H1 (cell line): Measurements from ENCODE around the gene ELOVL2. TPM values are rescaled to one million over a fixed set of nuclear protein-coding genes. Genes with fewer than 3 reads are reported as not detected.

Source experiments
- CTCF ChIA-PET: fragments of 300-600 bp; sonication (Branson Sonifier 250); formaldehyde crosslinking; loops from one replicate; lab custom pipeline; 2021; ENCODE audit not compliant: partially characterized antibody; lab: Charles Lee
- POLR2A ChIA-PET: fragments of 300-600 bp; sonication (Branson Sonifier 250); formaldehyde crosslinking; loops from one replicate; lab custom pipeline; 2021; ENCODE audit warnings: inconsistent platforms; ENCODE audit not compliant: partially characterized antibody; lab: Charles Lee
- DNase-seq, 2 experiments: peaks; one replicate each; pipeline versions ENCODE4 v3.0.0 to v3.0.0-alpha.2; 2010 to 2022; ENCODE audit warnings: low spot score in 2 of 2, low read depth in 1 of 2, mixed read lengths in 1 of 2
- FAIRE-seq: peaks from 2 replicates; lab custom pipeline; 2011; peaks lifted over from hg19 to GRCh38; lab: Jason Lieb, UNC
- H2AFZ ChIP-seq: 2 replicates; pipeline ENCODE4 v1.8.1; 2012; ENCODE audit warnings: low read length, inconsistent platforms
- H2AK5ac ChIP-seq: 2 replicates; pipeline ENCODE4 v1.6.1; 2013; ENCODE audit warnings: low read depth, low read length
- H2BK120ac ChIP-seq: replicated peaks from 2 replicates; pipeline ENCODE3; 2013; ENCODE audit warnings: low read depth, low read length, inconsistent platforms
- H2BK12ac ChIP-seq: 2 replicates; pipeline ENCODE4 v1.6.1; 2013; ENCODE audit warnings: low read depth, low read length
- H2BK15ac ChIP-seq: 2 replicates; pipeline ENCODE4 v1.6.1; 2013; ENCODE audit warnings: low read length
- H2BK20ac ChIP-seq: 2 replicates; pipeline ENCODE4 v1.6.1; 2013; ENCODE audit warnings: low read length
- H2BK5ac ChIP-seq: 2 replicates; pipeline ENCODE4 v1.6.1; 2013; ENCODE audit warnings: low read depth, low read length
- H3K14ac ChIP-seq: 2 replicates; pipeline ENCODE4 v1.6.1; 2013; ENCODE audit warnings: inconsistent platforms; ENCODE audit not compliant: insufficient read length
- H3K18ac ChIP-seq: 2 replicates; pipeline ENCODE4 v1.6.1; 2013; ENCODE audit warnings: low read length; ENCODE audit errors: extremely low read depth
- H3K23ac ChIP-seq: 2 replicates; pipeline ENCODE4 v1.6.1; 2013; ENCODE audit warnings: inconsistent platforms; ENCODE audit not compliant: insufficient read length
- H3K23me2 ChIP-seq: 2 replicates; pipeline ENCODE4 v1.6.1; 2013; ENCODE audit warnings: low read depth, low read length
- H3K27ac ChIP-seq: 2 replicates; pipeline ENCODE4 v1.6.1; 2011; ENCODE audit warnings: low read depth, low read length, inconsistent platforms
- H3K27me3 ChIP-seq, 4 experiments: replicated peaks in 1 of 4; 1 replicate in 1 of 4; 2 replicates in 3 of 4; pipeline versions ENCODE4 v1.6.1 to v1.8.1; 2011 to 2013; ENCODE audit warnings: low read length in 3 of 4, mild to moderate bottlenecking in 3 of 4, inconsistent platforms in 2 of 4, mixed read lengths in 2 of 4, moderate library complexity in 1 of 4; ENCODE audit not compliant: control insufficient read depth in 3 of 4, insufficient read depth in 3 of 4; ENCODE audit errors: extremely low read depth in 1 of 4
- H3K36me3 ChIP-seq, 4 experiments: 2 replicates each; pipeline versions ENCODE4 v1.6.1 to v1.8.1; 2011 to 2013; ENCODE audit warnings: mild to moderate bottlenecking in 4 of 4, low read length in 3 of 4, moderate library complexity in 2 of 4, control low read depth in 1 of 4, inconsistent platforms in 1 of 4; ENCODE audit not compliant: insufficient read depth in 4 of 4, control insufficient read depth in 2 of 4
- H3K4ac ChIP-seq: replicated peaks from 2 replicates; pipeline ENCODE3; 2013; ENCODE audit warnings: low read length, low read depth, mixed read lengths, inconsistent platforms; ENCODE audit not compliant: insufficient read length
- H3K4me1 ChIP-seq, 4 experiments: replicated peaks in 1 of 4; 1 replicate in 1 of 4; 2 replicates in 3 of 4; pipeline versions ENCODE4 v1.6.1 to v1.8.1; 2011 to 2013; ENCODE audit warnings: low read length in 3 of 4, inconsistent platforms in 2 of 4, mixed read lengths in 1 of 4; ENCODE audit not compliant: insufficient read depth in 4 of 4, control insufficient read depth in 3 of 4
- H3K4me2 ChIP-seq, 2 experiments: 2 replicates each; pipeline versions ENCODE4 v1.6.1 to v1.8.1; 2011 to 2013; ENCODE audit warnings: low read depth in 2 of 2, low read length in 2 of 2, control low read depth in 1 of 2, inconsistent platforms in 1 of 2, mild to moderate bottlenecking in 1 of 2; ENCODE audit not compliant: insufficient read depth in 1 of 2
- H3K4me3 ChIP-seq, 4 experiments: fragments of 200-600, 300-600 bp in 1 of 4; sonication (generic), shearing (Covaris generic), sonication (Bioruptor Twin) in 1 of 4; 2 replicates each; pipeline versions ENCODE4 v1.5.1 to v1.8.1; 2011 to 2016; ENCODE audit warnings: low read length in 4 of 4, low read depth in 3 of 4, control low read depth in 2 of 4, inconsistent platforms in 2 of 4, mild to moderate bottlenecking in 2 of 4, mixed read lengths in 1 of 4, moderate library complexity in 1 of 4; ENCODE audit not compliant: insufficient read depth in 2 of 4; ENCODE audit errors: extremely low read depth in 1 of 4
- H3K56ac ChIP-seq: replicated peaks from 2 replicates; pipeline ENCODE3; 2013; ENCODE audit warnings: low read depth, mild to moderate bottlenecking, mixed read lengths, low read length, inconsistent platforms; ENCODE audit not compliant: insufficient read length
- H3K79me1 ChIP-seq: 2 replicates; pipeline ENCODE4 v1.6.1; 2013; ENCODE audit warnings: low read depth, low read length, control low read depth
- H3K79me2 ChIP-seq, 2 experiments: 2 replicates each; pipeline versions ENCODE4 v1.6.1 to v1.8.1; 2012 to 2013; ENCODE audit warnings: low read length in 2 of 2, mild to moderate bottlenecking in 2 of 2, inconsistent platforms in 1 of 2; ENCODE audit not compliant: insufficient read depth in 2 of 2, control insufficient read depth in 1 of 2
- H3K9ac ChIP-seq, 4 experiments: replicated peaks in 1 of 4; 1 replicate in 1 of 4; 2 replicates in 3 of 4; pipeline versions ENCODE4 v1.6.1 to v1.8.1; 2011 to 2013; ENCODE audit warnings: low read depth in 3 of 4, low read length in 3 of 4, control low read depth in 2 of 4, mild to moderate bottlenecking in 2 of 4, moderate library complexity in 2 of 4, inconsistent platforms in 1 of 4; ENCODE audit errors: extremely low read depth in 1 of 4
- H3K9me3 ChIP-seq, 2 experiments: 2 replicates each; pipeline versions ENCODE4 v1.6.1 to v1.8.1; 2012 to 2013; ENCODE audit warnings: mild to moderate bottlenecking in 2 of 2, moderate library complexity in 2 of 2, control low read depth in 1 of 2, inconsistent platforms in 1 of 2, low read depth in 1 of 2, low read length in 1 of 2, mixed read lengths in 1 of 2; ENCODE audit not compliant: insufficient read depth in 2 of 2
- H4K20me1 ChIP-seq, 2 experiments: replicated peaks in 1 of 2; 2 replicates each; pipeline versions ENCODE3 to v1.8.1; 2011 to 2013; ENCODE audit warnings: inconsistent platforms in 2 of 2, low read length in 2 of 2, mild to moderate bottlenecking in 1 of 2; ENCODE audit not compliant: insufficient read depth in 2 of 2, control insufficient read depth in 1 of 2
- H4K5ac ChIP-seq: 2 replicates; pipeline ENCODE4 v1.6.1; 2013; ENCODE audit warnings: low read length, low read depth, mixed read lengths, inconsistent platforms; ENCODE audit not compliant: insufficient read length
- H4K8ac ChIP-seq: 2 replicates; pipeline ENCODE4 v1.8.0; 2013; ENCODE audit warnings: mild to moderate bottlenecking, moderate library complexity, low read length, inconsistent platforms; ENCODE audit not compliant: insufficient read depth; ENCODE audit errors: extremely low read depth
- H4K91ac ChIP-seq: replicated peaks from 2 replicates; pipeline ENCODE3; 2013; ENCODE audit warnings: low read length, mixed read lengths, inconsistent platforms; ENCODE audit not compliant: insufficient read length
- BACH1 ChIP-seq: IDR thresholded peaks from 2 replicates; pipeline ENCODE4 v1.6.1; 2012; ENCODE audit warnings: low read length, improper control_type of control experiment
- CREB1 ChIP-seq: IDR thresholded peaks from 2 replicates; pipeline ENCODE4 v1.6.1; 2012; ENCODE audit warnings: inconsistent platforms
- CTBP2 ChIP-seq: IDR thresholded peaks from 2 replicates; pipeline ENCODE4 v1.7.0; 2011; ENCODE audit warnings: borderline replicate concordance, mild to moderate bottlenecking, moderate library complexity, mixed read lengths, low read length; ENCODE audit not compliant: insufficient read depth, insufficient read length
- EGR1 ChIP-seq: IDR thresholded peaks from 2 replicates; pipeline ENCODE4 v1.6.1; 2011; ENCODE audit warnings: low read depth, low read length, borderline replicate concordance
- FOSL1 ChIP-seq: IDR thresholded peaks from 2 replicates; pipeline ENCODE4 v1.6.1; 2011; ENCODE audit warnings: mild to moderate bottlenecking, low read depth, low read length, moderate library complexity; ENCODE audit not compliant: insufficient read depth
- KDM1A ChIP-seq: fragments of 200-600, 300-600 bp; sonication (generic); IDR thresholded peaks from 2 replicates; pipeline ENCODE4 v1.7.1; 2016; ENCODE audit warnings: mild to moderate bottlenecking, low read length, borderline replicate concordance
- MAFK ChIP-seq: IDR thresholded peaks from 2 replicates; pipeline ENCODE4 v1.6.1; 2012; ENCODE audit warnings: low read depth, mild to moderate bottlenecking, improper control_type of control experiment, low read length
- PHF8 ChIP-seq: fragments of 200-600 bp; sonication (generic); conservative IDR thresholded peaks from 2 replicates; pipeline ENCODE4 v1.7.1; 2012; ENCODE audit warnings: low read depth, mild to moderate bottlenecking, inconsistent platforms, low read length, moderate library complexity
- RAD21 ChIP-seq, 2 experiments: IDR thresholded peaks in 1 of 2; conservative IDR thresholded peaks in 1 of 2; 2 replicates each; pipeline ENCODE4 v1.6.1; 2011; ENCODE audit warnings: low read depth in 2 of 2, low read length in 2 of 2, improper control_type of control experiment in 1 of 2, inconsistent platforms in 1 of 2, mild to moderate bottlenecking in 1 of 2, moderate library complexity in 1 of 2
- SAP30 ChIP-seq: fragments of 300-600 bp; sonication (generic); IDR thresholded peaks from 2 replicates; pipeline ENCODE4 v1.7.1; 2012; ENCODE audit warnings: low read length, moderate library complexity, mild to moderate bottlenecking, inconsistent platforms; ENCODE audit not compliant: insufficient read depth, insufficient replicate concordance
- SIRT6 ChIP-seq: IDR thresholded peaks from one replicate; pipeline ENCODE4 v1.7.1; 2012; ENCODE audit warnings: low read length, inconsistent platforms
- SIX5 ChIP-seq: IDR thresholded peaks from 2 replicates; pipeline ENCODE4 v1.6.1; 2011; ENCODE audit warnings: mild to moderate bottlenecking, low read depth, low read length
- SP4 ChIP-seq: IDR thresholded peaks from 2 replicates; pipeline ENCODE4 v1.6.1; 2012; ENCODE audit warnings: low read length, inconsistent platforms
- SRF ChIP-seq: IDR thresholded peaks from 2 replicates; pipeline ENCODE4 v1.6.1; 2011; ENCODE audit warnings: mild to moderate bottlenecking, low read depth, low read length, moderate library complexity
- TEAD4 ChIP-seq: IDR thresholded peaks from 2 replicates; pipeline ENCODE4 v1.6.1; 2012; ENCODE audit warnings: low read depth, low read length, inconsistent platforms, mixed read lengths
- USF2 ChIP-seq: IDR thresholded peaks from 2 replicates; pipeline ENCODE4 v1.6.1; 2011; ENCODE audit warnings: low read length, improper control_type of control experiment
- polyA plus RNA-seq, 7 experiments: library from polyadenylated mRNA; depleted of rRNA in 3 of 7; stranded (reverse) in 5 of 7; unstranded in 2 of 7; fragments of >200 nt in 5 of 7; fragments of 200-250 nt in 2 of 7; gene quantifications; 1 replicate in 5 of 7; 2 replicates in 1 of 7; 4 replicates in 1 of 7; pipeline versions ENCODE4 v1.2.1 to v1.2.3, GENCODE V29; 2011 to 2013; ENCODE audit warnings: missing spikeins in 2 of 7, mixed read lengths in 2 of 7
- total RNA-seq: library from RNA; stranded (reverse); fragmentation: NEBNext Ultra II Directional; extraction: Animal tissue kit (Norgen Biotek cat#: 25700); gene quantifications from 2 replicates; pipeline ENCODE4 v1.2.1, GENCODE V29; 2021

The ELOVL2 gene
- total and polyA plus RNA-seq, 2 of the 8 experiments (the other 6 are each of a cell fraction or from before 2014, with no cell fraction given): 0.42 to 0.89 TPM

- Histone ChIP-seq H3K23ac (no peak overlapping the region), H3K18ac (no peak overlapping the region), H4K20me1 (no peaks in the 10 kb centered on the region), H2AFZ (no peak overlapping the region), H2BK15ac (no peak overlapping the region), H3K27me3 (no peaks in the 10 kb centered on the region; a peak in 1 of 7 replicates), H2AK5ac (no peak overlapping the region), H2BK120ac (no peak overlapping the region), H2BK5ac (no peak overlapping the region), H3K4me1 (no peaks in the 10 kb centered on the region), H3K56ac (no peak overlapping the region), H3K79me2 (no peaks in the 10 kb centered on the region), H4K5ac (no peak overlapping the region), H4K91ac (no peak overlapping the region), H3K36me3 (no peaks in the 10 kb centered on the region), H3K23me2 (no peaks in the 10 kb centered on the region), H3K9me3 (no peaks in the 10 kb centered on the region), H2BK20ac (no peak overlapping the region), H3K14ac (no peak overlapping the region), H3K27ac (no peak overlapping the region), H3K4me3 (no peak overlapping the region), H3K4me2 (no peak overlapping the region), H4K8ac (no peak overlapping the region), H3K4ac (no peak overlapping the region), H2BK12ac (no peak overlapping the region), H3K79me1 (no peaks in the 10 kb centered on the region), H3K9ac (no peak overlapping the region)
- POLR2A ChIA-PET: no interaction called here
- CTCF ChIA-PET: no interaction called here
- FAIRE-seq (no peak), DNase-seq (no peak)
- TF ChIP-seq SIX5 (no peak), CREB1 (no peak), EGR1 (no peak), TEAD4 (no peak), SAP30 (no peak), KDM1A (no peak), SIRT6 (no peak), SP4 (no peak), SRF (no peak), BACH1 (no peak), CTBP2 (no peak), RAD21 (IDR thresholded peaks at IDR 0.05 in 1 of 2, conservative IDR thresholded peaks at IDR 0.05 in 1 of 2; ENCODE audit: low read depth in 2 of 2, low read length in 2 of 2) (no peak), PHF8 (no peak), USF2 (no peak), MAFK (no peak), FOSL1 (no peak)
Observed at GRCh38 chr6:11015102-11015501, 29.0 kb downstream of the ELOVL2 start.
